Uterus (tissue), 2 donors: ENCODE measurements around the gene CR1L.
"Not testable (repeated sequence)": the region's sequence is repeated elsewhere in the genome, so short reads cannot be mapped to it uniquely, and the experiment has no call there.

Experiments
- CTCF ChIP-seq, 4 experiments: fragments of 200-600 bp in 2 of 4; fragments of 450-650 bp in 2 of 4; sonication (generic) in 2 of 4; IDR thresholded peaks; one replicate each; pipeline ENCODE4 v1.5.1; 2016 to 2019; ENCODE audit warnings: antibody characterized with exemption in 4 of 4, mild to moderate bottlenecking in 2 of 4, moderate library complexity in 1 of 4
- POLR2A ChIP-seq, 2 donors: fragments of 450-650 bp; IDR thresholded peaks; one replicate each; pipeline ENCODE4 v1.6.1; 2016; ENCODE audit warnings: antibody characterized with exemption in 2 of 2, mild to moderate bottlenecking in 1 of 2, moderate library complexity in 1 of 2

GRCh38 chr1:207708004-207708403, 63.1 kb downstream of the CR1L start:
- TF ChIP-seq CTCF, POLR2A (IDR thresholded peaks at IDR 0.05): not testable (repeated sequence)
